NCI-H2081 treated with DMSO at 0.1 percent for 48 hours (cell line): ENCODE data around the gene TNFRSF19.

Experiments used
- DNase-seq: peaks from one replicate; lab custom pipeline; 2025; lab: John Stamatoyannopoulos, UW

Gene TNFRSF19

DNA sequence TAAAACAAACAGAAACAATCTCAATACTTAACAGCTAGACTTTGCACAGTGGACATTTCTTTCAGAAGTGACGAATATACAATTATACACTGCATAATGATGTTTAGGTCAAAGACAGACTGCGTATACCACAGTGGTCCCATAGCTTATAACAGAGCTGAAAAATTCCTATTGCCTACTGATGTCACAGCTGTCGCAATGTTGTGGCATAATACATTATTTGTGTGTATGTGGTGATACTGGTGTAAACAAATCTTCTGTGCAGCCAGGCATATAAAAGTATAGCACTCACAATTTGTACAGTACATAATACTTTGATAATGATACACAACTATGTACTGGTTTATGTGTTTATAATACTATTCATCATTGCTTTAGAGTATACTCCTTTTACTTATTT, 116.7 kb downstream of the TNFRSF19 start:
- DNase-seq = no peak

DNA sequence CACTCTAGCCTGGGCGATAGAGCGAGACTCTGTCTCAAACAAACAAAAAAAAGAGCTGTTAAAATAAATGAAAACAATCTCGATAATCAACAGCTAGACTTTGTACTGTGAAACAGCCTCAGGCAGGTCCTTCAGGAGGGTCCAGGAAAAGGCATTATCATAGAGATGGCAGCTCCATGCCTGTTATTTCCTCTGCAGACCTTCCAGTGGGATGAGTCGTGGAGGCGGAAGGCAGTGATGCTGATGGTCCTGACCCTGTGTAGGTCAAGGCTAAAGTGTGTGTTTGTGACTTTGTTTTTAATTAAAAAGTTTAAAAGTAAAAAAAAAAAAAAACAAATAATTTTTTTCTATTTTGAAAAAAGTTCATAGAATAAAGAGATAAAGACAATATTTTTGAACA, 117.4 kb downstream of the TNFRSF19 start:
- no peak for DNase-seq

DNA sequence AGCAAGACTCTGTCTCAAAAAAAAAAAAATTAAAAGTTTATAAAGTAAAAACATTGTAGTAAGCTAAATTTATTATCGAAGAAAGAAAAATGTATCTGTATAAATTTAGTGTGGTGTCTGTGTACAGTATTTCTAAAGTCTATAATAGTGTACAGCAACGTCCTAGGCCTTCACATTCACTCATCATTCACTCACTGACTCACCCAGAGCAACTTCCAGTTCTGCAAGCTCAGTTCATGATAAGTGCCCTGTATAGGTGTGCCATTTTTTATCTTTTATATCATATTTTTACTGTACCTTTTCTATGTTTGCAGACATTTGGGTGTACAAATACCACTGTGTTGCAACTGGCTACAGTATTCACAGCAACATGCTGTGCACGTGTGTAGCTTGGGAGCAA, 118.1 kb downstream of the TNFRSF19 start:
- DNase-seq = no peak

DNA sequence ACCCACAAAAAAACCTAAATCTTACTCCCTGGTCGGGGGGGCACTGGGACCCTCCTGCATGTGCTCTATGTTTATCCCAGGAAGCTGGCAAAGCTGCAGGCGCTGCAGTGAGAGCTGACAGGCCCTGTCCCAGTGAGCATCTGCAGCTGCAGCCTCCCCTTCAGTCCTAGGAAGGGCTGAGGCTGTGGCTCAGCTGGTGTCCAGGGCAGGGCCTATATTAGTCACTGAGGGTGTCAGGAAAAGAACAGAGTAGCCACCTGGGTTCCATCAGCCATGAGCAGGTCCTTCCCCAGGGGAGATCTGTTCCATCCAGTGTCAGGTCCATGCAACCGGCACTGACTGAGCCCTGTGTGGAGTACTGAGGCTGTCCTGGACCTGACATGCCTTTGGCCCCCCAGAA, 120.5 kb downstream of the TNFRSF19 start:
- no peak for DNase-seq

DNA sequence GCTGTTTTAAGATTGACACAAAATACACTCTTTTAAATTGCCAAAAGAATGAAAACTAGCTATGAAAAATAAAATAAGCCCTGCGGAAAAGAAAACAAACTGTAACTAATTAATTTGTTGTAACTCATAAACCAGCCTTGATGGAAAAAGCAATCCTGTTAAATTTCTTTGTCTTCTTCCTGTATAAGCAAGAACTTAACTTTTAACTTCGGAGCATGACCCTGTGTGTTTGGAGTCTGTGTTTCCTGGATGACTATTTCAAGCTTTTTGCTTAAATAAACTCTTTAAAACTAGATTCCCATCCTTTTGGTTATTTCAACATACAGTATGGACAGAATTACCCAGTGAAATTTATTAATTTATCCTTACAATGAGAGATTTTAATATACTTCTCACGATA, 122.6 kb downstream of the TNFRSF19 start:
- no peak for DNase-seq

DNA sequence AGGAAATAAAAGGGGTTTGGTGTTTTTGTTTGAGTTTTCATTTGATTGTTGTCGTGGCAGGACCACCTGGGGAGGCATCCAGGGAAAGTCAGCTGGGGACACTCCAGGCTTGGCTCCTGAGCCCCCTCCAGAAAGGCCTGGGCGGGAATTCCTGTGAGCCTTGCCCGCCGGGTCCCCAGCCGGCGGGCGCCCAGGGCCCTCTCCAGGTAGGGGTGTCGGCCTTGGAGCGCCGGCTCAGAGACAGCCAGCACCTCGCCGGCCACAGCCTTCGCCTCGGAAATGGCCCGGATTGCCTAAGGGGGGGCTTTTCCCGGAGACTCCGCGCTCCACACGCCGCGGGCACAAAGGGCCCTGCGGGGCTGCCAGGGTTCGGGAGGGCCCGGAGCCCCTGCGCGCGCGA, 125.0 kb downstream of the TNFRSF19 start:
- no peak for DNase-seq

- no peak for DNase-seq
These were observed 125.7 kb downstream of the TNFRSF19 start for GRCh38 chr13:23695711-23696464.

GRCh38 chr13:23696610-23697009, 126.4 kb downstream of the TNFRSF19 start:
- no peak for DNase-seq

- no peak for DNase-seq
These were observed 127.6 kb downstream of the TNFRSF19 start for GRCh38 chr13:23697772-23698313.

DNA sequence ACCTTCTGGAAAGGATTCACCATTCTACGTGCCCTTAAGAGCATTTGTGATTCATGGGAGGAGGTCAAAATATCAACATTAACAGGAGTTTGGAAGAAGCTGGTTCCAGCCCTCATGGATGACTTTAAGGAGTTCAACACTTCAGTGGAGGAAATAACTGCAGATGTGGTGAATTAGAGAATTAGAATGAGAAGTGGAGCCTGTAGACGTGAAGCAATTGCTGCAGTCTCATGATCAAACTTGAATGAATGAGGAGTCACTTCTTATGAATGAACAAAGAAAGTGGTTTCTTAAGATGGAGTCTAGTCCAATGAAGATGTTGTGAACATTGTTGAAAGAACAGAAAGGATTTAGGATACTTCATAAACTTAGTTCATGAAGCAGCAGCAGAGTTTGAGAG, 129.1 kb downstream of the TNFRSF19 start:
- DNase-seq = no peak

DNA sequence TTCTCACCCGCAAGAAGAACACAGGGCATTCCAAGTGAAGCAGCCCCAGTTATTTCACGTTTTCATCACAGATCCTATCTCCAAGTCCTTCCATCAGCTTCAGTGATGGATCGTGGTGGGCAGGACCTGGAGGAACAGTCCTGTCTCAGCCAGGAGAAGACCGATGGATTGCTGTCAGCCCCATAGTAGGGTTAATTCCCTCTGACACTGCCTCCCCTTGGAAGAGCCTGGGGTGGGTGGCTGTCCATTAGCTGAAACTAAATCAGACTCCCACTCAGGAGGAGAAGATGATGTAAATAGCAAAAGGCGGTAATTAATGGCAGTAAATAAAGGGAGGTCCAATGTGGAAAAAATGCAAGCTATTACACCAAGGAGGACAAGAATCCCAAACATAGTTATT, 131.0 kb downstream of the TNFRSF19 start:
- DNase-seq = no peak

- no peak for DNase-seq
These were observed 131.4 kb downstream of the TNFRSF19 start for GRCh38 chr13:23701636-23702035.

DNA sequence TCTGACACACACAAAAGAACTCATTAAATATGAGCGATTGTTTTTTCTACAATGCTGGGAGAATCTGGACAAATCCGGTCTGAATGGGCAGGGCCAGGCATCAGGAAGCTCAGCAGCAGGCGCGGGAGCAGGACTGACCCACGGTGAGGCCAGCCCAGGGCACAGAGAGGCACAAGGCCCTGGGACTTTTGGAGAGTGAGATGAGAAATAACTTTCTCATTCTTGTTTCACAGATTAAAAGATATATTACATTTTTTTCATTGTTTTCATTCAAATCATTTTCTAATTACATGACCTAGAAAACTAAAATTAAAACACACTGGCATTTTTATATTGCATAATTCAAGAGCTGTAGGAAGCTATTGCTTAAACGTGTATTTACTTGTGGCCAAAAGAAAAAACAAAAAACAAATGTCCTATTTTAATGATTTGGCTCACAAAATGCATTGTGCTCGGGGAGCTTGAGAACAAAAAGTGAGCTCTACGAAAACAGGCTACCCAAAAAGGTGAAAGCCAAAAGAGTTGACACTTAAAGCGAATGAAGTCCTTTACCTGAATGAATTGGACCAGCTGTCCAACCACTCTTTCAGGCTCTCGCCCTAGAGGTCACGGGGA, 133.1 kb downstream of the TNFRSF19 start:
- DNase-seq = no peak

GRCh38 chr13:23705583-23705982, 135.4 kb downstream of the TNFRSF19 start:
- DNase-seq = no peak

DNA sequence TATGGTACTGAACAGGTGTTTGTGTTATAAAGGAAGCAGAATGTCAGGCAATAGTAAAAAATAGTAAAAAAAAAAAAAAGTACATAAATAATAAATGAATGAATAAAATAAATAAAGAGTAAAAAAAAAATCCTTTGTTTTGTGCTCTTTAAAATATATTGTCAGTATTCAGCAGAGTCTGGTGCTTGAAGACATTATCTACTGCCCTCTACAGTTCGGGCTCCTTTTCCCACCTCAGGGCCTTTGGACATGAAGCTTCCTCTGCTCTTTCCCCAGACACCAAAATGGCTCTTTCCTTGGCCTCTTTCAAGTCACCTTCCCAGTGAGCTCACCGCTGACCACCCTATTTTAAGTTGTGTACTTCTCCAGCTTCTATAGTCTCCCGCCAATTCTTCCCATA, 137.5 kb downstream of the TNFRSF19 start:
- no peak for DNase-seq

GRCh38 chr13:23709536-23709935, 139.3 kb downstream of the TNFRSF19 start:
- no peak for DNase-seq

- no peak for DNase-seq
These were observed 140.2 kb downstream of the TNFRSF19 start for GRCh38 chr13:23710366-23710765.

DNA sequence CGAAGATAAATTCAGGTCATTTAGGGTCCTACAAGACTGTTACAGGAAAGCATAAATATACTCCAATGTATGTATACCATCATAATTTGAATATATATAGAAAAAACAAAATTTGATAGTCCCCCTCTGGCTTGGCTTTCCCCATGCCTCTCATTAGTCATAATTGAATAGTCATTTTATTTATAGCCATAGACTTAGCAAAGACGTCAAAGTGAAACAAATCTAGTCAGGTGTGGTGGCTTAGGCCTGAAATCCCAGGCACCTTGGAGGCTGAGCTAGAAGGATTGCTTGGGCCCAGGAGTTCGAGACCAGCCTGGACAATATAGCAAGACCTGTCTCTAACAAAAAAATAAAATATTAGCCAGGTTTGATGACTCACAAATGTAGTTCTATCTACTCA, 141.1 kb downstream of the TNFRSF19 start:
- DNase-seq = no peak

GRCh38 chr13:23714672-23715071, 144.5 kb downstream of the TNFRSF19 start:
- no peak for DNase-seq

DNA sequence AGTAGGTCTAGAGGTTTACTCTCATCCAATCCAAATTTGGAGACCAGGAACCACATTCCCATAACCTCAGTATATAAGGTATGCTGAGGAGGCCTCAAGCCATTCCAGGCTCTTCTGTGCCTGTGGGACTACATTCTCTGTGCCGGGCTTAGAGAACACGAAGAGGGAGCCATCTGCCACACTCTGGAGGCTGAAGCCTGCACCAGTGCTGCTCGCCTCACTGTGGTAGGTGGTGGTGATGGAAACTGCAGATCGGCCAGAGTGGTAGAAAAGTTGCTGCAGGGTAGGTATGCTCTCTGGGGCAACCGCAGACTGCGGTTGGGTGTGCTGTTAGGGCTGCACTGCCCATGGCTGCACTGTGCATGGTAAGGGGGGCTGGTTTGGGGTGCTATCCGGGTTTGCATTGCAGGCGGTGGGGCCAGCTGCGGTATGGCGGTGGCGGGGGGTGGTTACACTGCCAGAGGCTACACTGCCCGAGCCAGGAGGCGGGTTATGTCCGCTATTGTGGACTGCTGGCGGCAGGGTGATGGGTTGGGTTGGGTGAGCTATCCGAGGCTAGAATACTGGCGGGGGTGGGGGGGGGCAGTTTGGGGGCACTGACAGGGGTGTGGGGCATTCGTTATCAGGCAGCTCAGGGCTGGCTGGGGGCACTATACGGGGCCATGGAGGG, 145.0 kb downstream of the TNFRSF19 start:
- no peak for DNase-seq

DNA sequence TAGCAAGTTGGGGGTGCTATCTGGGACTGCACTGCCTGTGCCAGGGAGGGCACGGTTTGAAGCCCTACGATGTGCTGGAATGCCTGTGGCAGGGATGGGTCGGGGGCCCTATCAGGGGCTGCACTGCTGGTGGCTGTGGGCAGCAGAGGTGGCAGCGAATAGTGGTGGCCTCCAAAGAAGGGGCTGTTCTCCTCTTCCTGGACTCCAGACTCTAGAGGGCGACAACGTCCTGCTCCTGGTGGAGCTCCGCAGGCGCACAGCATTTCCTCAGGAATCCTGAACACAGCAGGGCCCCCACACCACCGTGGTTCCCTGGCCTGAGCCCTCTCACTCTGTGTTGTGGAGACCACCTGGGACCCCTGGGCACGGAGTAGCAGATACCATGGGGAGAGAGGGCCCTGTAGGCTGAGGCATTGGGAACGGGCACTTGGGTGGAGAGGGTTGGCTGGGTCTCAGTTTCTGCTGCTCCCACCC, 145.6 kb downstream of the TNFRSF19 start:
- no peak for DNase-seq

GRCh38 chr13:23716401-23716800, 146.2 kb downstream of the TNFRSF19 start:
- DNase-seq = no peak

- DNase-seq = no peak
These were observed 148.8 kb downstream of the TNFRSF19 start for GRCh38 chr13:23718996-23719395.
